ENCODE measurements around the gene KLHL2.
"Not testable (repeated sequence)": the region's sequence is repeated elsewhere in the genome, so short reads cannot be mapped to it uniquely, and the experiment has no call there.

DNA sequence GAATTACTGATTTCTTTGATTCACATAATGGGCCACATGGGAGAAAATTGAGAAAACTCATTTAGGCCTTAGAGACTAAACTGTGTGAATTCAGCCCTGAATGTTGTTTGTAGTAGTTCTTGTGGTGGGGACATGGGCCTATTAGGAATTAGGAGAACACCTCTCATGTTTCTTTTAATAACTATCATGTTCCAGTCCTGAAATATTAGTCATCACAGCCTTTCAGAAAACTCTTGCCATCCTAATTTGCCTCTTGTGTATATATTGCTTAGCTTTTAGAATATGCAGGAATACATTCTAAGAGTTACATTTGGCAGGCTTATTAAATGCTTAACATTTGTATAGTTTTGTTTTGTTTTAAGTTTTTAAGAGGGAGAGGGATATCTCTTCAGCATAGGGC is 33.4 kb downstream of the KLHL2 start:
- TF ChIP-seq, protein P1, sequence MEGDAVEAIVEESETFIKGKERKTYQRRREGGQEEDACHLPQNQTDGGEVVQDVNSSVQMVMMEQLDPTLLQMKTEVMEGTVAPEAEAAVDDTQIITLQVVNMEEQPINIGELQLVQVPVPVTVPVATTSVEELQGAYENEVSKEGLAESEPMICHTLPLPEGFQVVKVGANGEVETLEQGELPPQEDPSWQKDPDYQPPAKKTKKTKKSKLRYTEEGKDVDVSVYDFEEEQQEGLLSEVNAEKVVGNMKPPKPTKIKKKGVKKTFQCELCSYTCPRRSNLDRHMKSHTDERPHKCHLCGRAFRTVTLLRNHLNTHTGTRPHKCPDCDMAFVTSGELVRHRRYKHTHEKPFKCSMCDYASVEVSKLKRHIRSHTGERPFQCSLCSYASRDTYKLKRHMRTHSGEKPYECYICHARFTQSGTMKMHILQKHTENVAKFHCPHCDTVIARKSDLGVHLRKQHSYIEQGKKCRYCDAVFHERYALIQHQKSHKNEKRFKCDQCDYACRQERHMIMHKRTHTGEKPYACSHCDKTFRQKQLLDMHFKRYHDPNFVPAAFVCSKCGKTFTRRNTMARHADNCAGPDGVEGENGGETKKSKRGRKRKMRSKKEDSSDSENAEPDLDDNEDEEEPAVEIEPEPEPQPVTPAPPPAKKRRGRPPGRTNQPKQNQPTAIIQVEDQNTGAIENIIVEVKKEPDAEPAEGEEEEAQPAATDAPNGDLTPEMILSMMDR (IDR thresholded peaks at IDR 0.05): not testable (repeated sequence)
- TF ChIP-seq POLR2A (IDR thresholded peaks at IDR 0.05): not testable (repeated sequence)
